ENCODE data around the gene SRPK2. TPM values are rescaled to one million over a fixed set of nuclear protein-coding genes. Genes with fewer than 3 reads are reported as not detected.

Gene SRPK2
- total RNA-seq, 1 experiment from 2014 or later: 58.2 TPM

- Histone ChIP-seq H3K36me3 (ENCODE audit: control insufficient read depth, insufficient read depth, low read length) (peaks cover 17% of the 10 kb centered on the region), H3K4me3 (ENCODE audit: low read depth in 2 of 2, low read length in 2 of 2) (no peak overlapping the region), H3K27ac (ENCODE audit: low read length) (no peak overlapping the region), H3K27me3 (ENCODE audit: control insufficient read depth, insufficient read depth, low read length) (no peaks in the 10 kb centered on the region), H3K9me3 (ENCODE audit: control insufficient read depth, insufficient read depth, low read depth, low read length) (no peaks in the 10 kb centered on the region), H3K4me1 (ENCODE audit: control insufficient read depth, insufficient read depth, low read length) (no peaks in the 10 kb centered on the region)
- CTCF ChIA-PET: interaction anchor here (0.6 kb wide), 1 partner anchor 180 kb away, joined by 8 read pairs; no protein-coding TSS in a partner anchor
- TSS peak; percentile 3 for BruUV-seq (replicated peaks)
- DNase-seq (ENCODE audit: low read depth, low spot score) (no peak), ATAC-seq (no peak)
- in situ Hi-C loops (cut with HindIII; ENCODE audit: low pct_unique_long_range_greater_than_20kb, low sequenced_read_pairs): no loop called here
- TF ChIP-seq REST (IDR thresholded peaks at IDR 0.05; ENCODE audit: insufficient read depth in 1 of 2, low read depth in 2 of 2, low read length in 1 of 2): no peak
- TF ChIP-seq TCF7L2 (IDR thresholded peaks at IDR 0.05; ENCODE audit: low read depth, low read length): no peak
- no peak for TF ChIP-seq SIN3A (IDR thresholded peaks at IDR 0.05; ENCODE audit: borderline replicate concordance, insufficient read depth, low read depth, low read length)
- TF ChIP-seq POLR2AphosphoS5 (IDR thresholded peaks at IDR 0.05; ENCODE audit: low read depth, low read length): no peak
- TF ChIP-seq CTCF (IDR thresholded peaks at IDR 0.05): no peak
- POLR2A ChIA-PET: interaction anchor here (0.5 to 0.6 kb wide), 2 partner anchors 36 to 55 kb away, joined by 5 to 6 read pairs; no protein-coding TSS in a partner anchor
- intact Hi-C loops (cut with micrococcal nuclease; ENCODE audit: unreplicated experiment): no loop called here
These were observed 289.7 kb downstream of the SRPK2 start for GRCh38 chr7:105098863-105099515.

GRCh38 chr7:105097619-105098018 is 291.1 kb downstream of the SRPK2 start:
- Histone ChIP-seq H3K4me1 (ENCODE audit: control insufficient read depth, insufficient read depth, low read length) (no peaks in the 10 kb centered on the region), H3K27ac (ENCODE audit: low read length) (no peak overlapping the region), H3K27me3 (ENCODE audit: control insufficient read depth, insufficient read depth, low read length) (no peaks in the 10 kb centered on the region), H3K9me3 (ENCODE audit: control insufficient read depth, insufficient read depth, low read depth, low read length) (no peaks in the 10 kb centered on the region), H3K4me3 (ENCODE audit: low read depth in 2 of 2, low read length in 2 of 2) (no peak overlapping the region), H3K36me3 (ENCODE audit: control insufficient read depth, insufficient read depth, low read length) (peaks cover 16% of the 10 kb centered on the region)
- ChIA-PET POLR2A (no interaction called here), CTCF (no interaction called here)
- intact Hi-C loops (cut with micrococcal nuclease; ENCODE audit: unreplicated experiment): no loop called here
- in situ Hi-C loops (cut with HindIII; ENCODE audit: low pct_unique_long_range_greater_than_20kb, low sequenced_read_pairs): no loop called here
- DNase-seq (ENCODE audit: low read depth, low spot score) (peak; percentile 36), ATAC-seq (no peak)
- no TSS peak for BruUV-seq (replicated peaks)
- TF ChIP-seq CTCF (IDR thresholded peaks at IDR 0.05) (no peak), REST (IDR thresholded peaks at IDR 0.05; ENCODE audit: insufficient read depth in 1 of 2, low read depth in 2 of 2, low read length in 1 of 2) (no peak), POLR2AphosphoS5 (IDR thresholded peaks at IDR 0.05; ENCODE audit: low read depth, low read length) (no peak), SIN3A (IDR thresholded peaks at IDR 0.05; ENCODE audit: borderline replicate concordance, insufficient read depth, low read depth, low read length) (no peak), TCF7L2 (IDR thresholded peaks at IDR 0.05; ENCODE audit: low read depth, low read length) (no peak)
